ENCODE data around the gene TRIM14.

The TRIM14 gene, protein sequence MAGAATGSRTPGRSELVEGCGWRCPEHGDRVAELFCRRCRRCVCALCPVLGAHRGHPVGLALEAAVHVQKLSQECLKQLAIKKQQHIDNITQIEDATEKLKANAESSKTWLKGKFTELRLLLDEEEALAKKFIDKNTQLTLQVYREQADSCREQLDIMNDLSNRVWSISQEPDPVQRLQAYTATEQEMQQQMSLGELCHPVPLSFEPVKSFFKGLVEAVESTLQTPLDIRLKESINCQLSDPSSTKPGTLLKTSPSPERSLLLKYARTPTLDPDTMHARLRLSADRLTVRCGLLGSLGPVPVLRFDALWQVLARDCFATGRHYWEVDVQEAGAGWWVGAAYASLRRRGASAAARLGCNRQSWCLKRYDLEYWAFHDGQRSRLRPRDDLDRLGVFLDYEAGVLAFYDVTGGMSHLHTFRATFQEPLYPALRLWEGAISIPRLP

DNA sequence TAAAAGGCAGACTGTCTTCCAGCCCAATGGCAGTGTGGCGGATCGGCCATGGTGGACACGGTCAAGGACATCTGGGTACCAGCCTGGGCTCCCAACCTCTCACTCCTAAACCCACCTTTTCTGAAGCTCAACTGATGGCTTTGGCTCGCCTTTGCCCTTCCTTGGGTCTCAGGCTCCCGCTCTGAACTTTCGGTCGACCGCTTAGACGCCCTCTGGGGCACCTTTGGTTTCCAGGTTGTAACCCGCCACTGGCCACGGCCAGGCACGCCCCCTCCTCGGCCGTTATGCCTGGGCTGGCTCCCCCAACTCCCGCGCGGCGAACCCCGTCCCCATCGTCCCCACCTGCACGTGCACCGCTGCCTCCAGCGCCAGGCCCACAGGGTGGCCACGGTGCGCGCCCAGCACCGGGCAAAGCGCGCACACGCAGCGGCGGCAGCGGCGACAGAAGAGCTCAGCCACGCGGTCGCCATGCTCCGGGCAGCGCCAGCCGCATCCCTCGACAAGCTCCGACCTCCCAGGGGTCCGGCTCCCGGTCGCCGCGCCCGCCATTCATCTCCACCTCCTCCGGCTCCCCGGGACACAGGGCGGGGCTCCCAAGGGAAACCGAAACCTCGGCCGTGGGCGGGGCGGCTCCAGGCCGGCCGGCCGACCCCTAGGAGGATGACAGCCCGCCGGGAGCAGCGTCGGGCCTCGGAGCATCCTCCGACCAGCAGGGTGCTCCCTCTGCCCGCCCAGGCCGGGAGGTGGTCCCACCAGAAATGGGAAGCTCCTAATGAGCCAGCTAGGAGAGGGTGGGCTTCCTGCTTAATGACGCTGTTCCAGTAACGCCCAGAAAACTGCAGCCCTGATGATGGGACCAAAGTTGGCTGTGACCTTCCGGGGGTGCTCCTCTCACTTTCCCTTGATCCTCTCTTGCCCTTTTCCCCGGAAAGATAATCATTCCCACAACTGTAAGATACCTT is at the start of gene TRIM14:
TRIM14 (minus strand) TSS at position 583 of the 962 bp plus-strand sequence; CDS start at position 549, 34 bp downstream.
- ChIA-PET POLR2A (no interaction called here), CTCF (interaction anchor here (0.6 to 5.8 kb wide), 26 partner anchors 9 to 672 kb away, joined by 3 to 36 read pairs (median 4); partner anchors contain the start of gene TBC1D2)
- TF ChIP-seq, protein P1, sequence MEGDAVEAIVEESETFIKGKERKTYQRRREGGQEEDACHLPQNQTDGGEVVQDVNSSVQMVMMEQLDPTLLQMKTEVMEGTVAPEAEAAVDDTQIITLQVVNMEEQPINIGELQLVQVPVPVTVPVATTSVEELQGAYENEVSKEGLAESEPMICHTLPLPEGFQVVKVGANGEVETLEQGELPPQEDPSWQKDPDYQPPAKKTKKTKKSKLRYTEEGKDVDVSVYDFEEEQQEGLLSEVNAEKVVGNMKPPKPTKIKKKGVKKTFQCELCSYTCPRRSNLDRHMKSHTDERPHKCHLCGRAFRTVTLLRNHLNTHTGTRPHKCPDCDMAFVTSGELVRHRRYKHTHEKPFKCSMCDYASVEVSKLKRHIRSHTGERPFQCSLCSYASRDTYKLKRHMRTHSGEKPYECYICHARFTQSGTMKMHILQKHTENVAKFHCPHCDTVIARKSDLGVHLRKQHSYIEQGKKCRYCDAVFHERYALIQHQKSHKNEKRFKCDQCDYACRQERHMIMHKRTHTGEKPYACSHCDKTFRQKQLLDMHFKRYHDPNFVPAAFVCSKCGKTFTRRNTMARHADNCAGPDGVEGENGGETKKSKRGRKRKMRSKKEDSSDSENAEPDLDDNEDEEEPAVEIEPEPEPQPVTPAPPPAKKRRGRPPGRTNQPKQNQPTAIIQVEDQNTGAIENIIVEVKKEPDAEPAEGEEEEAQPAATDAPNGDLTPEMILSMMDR (IDR thresholded peaks at IDR 0.05; ENCODE audit: control extremely low read depth, extremely low read depth, low read depth, missing control alignments), result peak; percentile 32
- DNase-seq (ENCODE audit: extremely low spot score), result peak; percentile 84

DNA sequence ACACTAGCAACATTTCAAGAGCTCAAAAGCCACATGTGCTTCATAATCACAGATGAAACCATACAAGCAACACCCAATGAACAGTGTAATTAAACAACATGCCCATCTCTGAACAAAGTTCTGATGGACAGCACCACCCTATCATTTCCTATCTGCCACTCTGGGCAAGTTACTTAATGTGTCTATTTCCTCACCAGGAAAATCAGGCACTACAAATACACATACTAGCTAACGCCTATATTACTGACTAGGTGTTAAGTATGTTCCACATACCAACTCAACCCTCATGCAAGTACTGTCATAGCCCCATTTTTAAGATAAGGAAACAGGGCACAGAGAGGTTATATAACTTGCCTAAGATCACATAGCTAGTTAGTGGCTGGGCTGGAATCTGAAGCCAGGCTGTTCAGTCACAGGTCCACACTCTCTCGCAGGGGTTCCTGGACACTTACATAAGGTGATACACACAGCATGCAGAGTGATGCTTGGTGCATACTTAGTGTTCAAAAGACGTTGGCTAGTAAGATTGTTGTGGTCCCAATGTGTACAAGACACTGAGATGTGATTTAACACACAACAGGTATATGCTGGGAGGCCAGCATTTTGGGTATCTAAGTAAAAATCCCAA is 49.2 kb upstream of the TRIM14 start:
- no peak for DNase-seq (ENCODE audit: extremely low spot score)
- POLR2A ChIA-PET, result no interaction called here
- TF ChIP-seq, protein P1 (IDR thresholded peaks at IDR 0.05; ENCODE audit: control extremely low read depth, extremely low read depth, low read depth, missing control alignments), result no peak
- CTCF ChIA-PET, result interaction anchor here (0.9 to 1.3 kb wide), 3 partner anchors 9 to 95 kb away, joined by 3 to 4 read pairs (median 3); no protein-coding TSS in a partner anchor

DNA sequence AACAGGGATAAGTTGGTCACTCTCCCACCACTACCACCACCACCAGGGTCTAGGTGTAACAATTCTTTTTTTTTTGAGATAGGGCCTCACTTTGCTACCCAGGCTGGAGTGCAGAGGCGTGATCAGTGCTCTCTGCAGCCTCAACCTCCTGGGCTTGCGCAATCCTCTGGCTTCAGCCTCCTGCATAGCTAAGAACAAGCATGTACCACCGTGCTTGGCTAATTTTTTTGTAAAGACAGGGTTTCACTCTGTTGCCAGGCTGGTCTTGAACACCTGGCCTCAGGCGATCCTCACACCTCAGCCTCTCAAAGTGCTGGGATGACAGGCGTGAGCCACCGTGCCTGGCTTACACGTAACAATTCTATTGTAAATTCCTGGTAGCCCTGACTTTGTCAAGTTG is 45.9 kb upstream of the TRIM14 start:
- no peak for DNase-seq (ENCODE audit: extremely low spot score)
- TF ChIP-seq, protein P1 (IDR thresholded peaks at IDR 0.05; ENCODE audit: control extremely low read depth, extremely low read depth, low read depth, missing control alignments), result no peak
- CTCF ChIA-PET, result no interaction called here
- POLR2A ChIA-PET, result no interaction called here

DNA sequence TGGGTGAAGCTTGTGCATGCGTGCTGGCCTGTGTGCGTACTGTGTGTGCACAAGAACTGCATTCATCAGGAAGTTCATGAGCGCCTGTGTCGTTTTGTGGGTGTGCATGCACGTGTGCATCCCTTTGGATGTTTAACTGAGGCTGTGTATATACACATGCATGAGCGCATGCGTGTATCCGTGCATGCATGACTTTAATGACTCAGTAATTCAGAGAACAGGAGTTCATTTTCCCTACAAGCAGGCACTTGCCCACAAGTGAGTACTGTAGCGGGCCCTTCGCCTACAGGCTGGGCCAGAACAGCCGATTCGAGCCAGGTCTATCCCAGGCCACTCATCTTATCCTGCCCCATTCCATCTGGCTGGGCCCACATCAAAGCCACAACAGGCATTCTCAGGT is 43.6 kb upstream of the TRIM14 start:
- CTCF ChIA-PET, result interaction anchor here (1.3 kb wide), 2 partner anchors 10 to 12 kb away, joined by 4 to 5 read pairs; no protein-coding TSS in a partner anchor
- POLR2A ChIA-PET, result no interaction called here
- TF ChIP-seq, protein P1 (IDR thresholded peaks at IDR 0.05; ENCODE audit: control extremely low read depth, extremely low read depth, low read depth, missing control alignments), result no peak
- no peak for DNase-seq (ENCODE audit: extremely low spot score)

DNA sequence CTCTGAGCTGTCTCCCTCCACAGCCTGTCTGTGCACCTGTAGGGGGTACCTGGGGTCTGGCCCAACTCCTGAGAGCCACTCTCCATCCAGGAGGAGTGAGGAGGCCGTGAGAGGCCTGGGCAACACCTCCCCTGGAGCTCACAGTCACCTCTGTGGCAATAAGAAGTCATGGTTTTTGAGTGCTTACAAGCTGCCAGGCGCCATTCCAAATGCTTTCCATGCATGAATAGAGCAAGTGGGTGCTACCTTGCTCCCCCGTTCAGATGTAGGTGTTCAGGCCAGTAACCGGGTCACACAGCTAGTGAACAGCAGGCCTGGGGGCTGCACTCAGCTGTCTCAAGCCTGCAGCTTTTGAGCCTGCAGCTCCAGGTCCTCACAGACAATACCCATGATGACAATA is 42.8 kb upstream of the TRIM14 start:
- CTCF ChIA-PET, result interaction anchor here (1.2 to 1.3 kb wide), 3 partner anchors 9 to 13 kb away, joined by 3 to 5 read pairs (median 4); no protein-coding TSS in a partner anchor

More for the DNA sequence above, 42.8 kb upstream of the TRIM14 start:
- TF ChIP-seq, protein P1 (IDR thresholded peaks at IDR 0.05; ENCODE audit: control extremely low read depth, extremely low read depth, low read depth, missing control alignments), result no peak
- POLR2A ChIA-PET, result no interaction called here
- DNase-seq (ENCODE audit: extremely low spot score), result no peak
